Hindlimb muscle (tissue), 1 donor: ENCODE results near the gene UBXN11. TPM values are rescaled to one million over a fixed set of nuclear protein-coding genes. Genes with fewer than 3 reads are reported as not detected.
"Not testable (repeated sequence)": the region's sequence is repeated elsewhere in the genome, so short reads cannot be mapped to it uniquely, and the experiment has no call there.

Source experiments
- DNase-seq: peaks from one replicate; pipeline ENCODE4 v3.0.0-alpha.2; 2013
- polyA plus RNA-seq: library from polyadenylated mRNA; unstranded; fragments of 120-200 nt; gene quantifications from one replicate; pipeline ENCODE4 v1.2.1, GENCODE V29; 2013; ENCODE audit not compliant: insufficient read length

UBXN11 gene
- polyA plus RNA-seq, 1 donor = 8.6 TPM

- no peak for DNase-seq
These were observed 658 bp downstream of the UBXN11 start for GRCh38 chr1:26305667-26306289.

GRCh38 chr1:26302733-26303405 is 3.6 kb downstream of the UBXN11 start:
- no peak for DNase-seq

DNA sequence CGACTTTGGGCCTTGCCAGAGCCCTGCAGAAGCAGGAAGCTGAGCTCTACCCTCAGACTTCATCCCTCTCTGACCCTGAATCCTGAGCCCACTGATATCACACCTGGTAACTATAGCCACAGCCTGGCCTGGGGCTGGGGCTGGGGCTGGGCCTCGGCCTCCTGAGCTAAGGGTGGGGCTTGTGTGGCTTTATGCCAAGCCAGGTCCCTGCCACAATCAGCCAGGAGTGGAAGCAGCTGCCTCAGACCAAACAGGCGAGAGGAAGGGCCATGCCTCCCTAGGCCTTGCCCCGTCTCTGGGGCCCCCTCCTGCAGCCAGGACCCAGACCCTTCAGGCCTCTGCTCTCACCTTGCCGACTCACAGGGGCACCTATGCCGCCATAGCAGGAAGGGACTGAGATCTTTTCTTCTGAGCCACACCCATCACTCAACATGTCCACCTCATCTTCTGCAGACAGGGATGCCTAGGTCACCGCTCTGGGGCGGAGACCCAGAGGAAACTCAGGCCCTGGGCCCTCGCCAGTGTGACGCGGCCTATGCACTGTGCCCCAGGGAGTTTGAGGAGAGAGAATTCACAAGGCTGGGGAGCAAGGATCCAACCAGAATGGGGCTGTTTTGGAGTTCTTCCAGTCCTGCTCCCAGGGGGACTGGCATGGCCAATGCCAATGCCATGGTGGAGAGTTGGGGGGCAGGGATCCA is 5.7 kb downstream of the UBXN11 start:
- DNase-seq = no peak

DNA sequence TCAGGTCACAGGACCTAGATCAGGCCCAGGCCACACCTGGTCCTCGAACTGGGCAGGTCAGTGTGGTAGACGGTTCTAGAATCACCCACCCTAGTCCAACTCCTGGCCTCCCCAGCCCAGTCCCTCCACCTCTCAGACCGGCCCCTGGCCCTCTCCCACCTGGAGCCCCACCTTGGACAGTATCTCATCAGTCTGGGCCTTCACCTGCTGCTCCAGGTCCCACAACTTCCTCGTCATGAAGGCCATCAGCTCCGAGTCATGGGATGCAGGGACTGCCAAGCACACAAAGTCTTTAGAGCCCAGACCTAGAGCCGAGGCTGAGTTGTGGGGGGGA is 8.7 kb downstream of the UBXN11 start:
- no peak for DNase-seq

DNA sequence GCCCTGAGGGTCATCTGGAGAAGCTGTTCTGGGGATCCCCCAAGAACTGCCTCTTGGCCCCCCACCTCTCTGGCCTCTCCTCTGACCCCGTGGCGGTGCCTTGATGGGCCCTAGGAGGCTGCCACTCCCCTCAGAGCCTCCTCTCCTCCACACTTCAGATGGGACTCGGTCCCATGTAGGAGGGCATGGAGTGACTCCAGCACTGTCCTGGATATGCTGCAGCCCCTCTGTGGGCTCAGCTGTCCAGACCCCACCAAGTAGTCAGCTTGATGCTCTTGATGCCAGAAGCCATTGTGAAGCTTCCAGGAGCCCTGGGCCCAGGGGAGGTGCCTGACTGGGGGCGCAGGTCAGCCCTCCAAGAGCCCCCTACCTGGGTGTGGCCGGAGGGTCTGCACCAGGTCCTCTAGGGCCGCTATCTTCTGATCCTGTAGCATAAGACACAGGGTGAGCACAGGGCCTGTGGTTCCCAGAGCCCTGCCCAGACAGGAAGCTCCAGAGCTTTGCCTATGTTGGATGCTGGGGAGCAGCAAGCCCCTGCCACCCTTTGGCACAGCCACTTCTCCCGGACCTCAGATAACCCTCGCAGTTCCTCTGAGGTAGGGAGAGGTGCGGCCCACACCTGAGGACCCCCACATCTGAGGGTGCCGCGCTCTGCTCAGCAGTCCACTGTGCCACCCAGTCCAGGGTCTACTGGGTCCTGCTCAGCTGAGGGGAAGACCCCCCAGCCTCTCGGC is 9.2 kb downstream of the UBXN11 start:
- no peak for DNase-seq

GRCh38 chr1:26296340-26297056 is 9.9 kb downstream of the UBXN11 start:
- DNase-seq = no peak

GRCh38 chr1:26295194-26296138 is 11.0 kb downstream of the UBXN11 start:
- no peak for DNase-seq

DNA sequence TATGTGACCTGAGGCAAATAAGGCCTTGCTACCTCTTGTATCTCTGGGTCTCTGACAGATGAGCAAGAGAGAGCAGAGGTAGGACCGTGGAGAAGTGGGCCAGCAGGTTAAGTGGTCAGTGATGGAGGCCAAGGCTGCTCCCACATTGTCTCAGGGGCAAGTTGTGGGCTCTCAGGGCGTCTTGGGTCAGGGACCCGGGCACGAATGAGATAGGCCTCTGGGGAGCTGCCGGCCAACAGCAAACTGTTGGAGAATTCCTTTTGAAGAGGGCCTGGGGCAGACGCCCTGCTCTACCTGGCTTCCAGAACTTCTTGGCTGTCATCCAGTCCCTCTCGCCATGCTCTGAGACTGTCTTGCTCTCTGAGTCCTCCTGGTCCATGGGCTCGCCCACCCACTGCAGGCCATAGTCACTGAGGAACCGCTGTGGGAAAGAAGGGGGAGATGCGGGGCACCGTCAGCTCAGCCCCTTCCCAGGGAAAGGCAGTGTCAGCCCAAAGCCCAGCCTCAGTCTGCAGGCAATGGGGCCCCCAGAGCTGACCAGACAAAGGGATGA is 12.4 kb downstream of the UBXN11 start:
- DNase-seq = no peak

- not testable (repeated sequence) for DNase-seq
These were observed 13.7 kb downstream of the UBXN11 start for GRCh38 chr1:26292735-26293134.

DNA sequence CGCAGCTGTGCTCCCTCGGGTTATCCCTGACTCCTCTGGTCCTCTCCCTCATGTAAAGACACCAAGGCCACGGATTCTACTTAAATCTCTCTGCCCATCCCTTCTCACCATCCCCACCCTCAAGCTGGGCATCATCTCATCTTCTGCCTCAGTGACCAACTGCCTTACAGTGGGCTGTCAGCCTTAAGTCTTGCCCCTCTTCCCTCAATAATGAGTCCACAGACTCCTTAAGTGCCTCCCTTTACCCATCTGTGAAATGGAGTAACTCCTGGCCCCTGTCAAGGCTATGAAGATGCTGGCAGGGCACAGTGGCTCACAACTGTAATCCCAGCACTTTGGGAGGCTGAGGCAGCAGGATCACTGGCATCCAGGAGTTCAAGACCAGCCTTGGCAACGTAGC is 14.5 kb downstream of the UBXN11 start:
- DNase-seq = no peak

DNA sequence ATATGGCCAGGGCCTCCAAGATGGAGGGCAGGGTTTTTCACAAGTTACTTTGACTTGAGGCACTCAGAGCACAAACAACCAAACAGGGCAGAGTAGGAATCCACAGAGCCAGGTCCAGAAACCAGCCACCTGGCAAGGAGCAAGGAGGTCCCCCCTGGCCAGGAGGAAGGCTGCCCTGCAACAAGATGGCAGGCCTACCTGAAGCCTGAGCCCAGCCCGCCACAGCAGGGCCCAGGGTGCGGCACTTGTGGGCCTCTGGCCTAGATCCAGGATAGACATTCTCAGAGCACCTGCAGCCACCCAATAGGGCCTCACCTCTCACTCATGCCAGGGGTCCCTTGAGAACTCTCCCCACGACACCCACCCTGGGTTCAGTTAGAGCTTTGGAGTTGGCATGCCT is 15.0 kb downstream of the UBXN11 start:
- DNase-seq = no peak

- no peak for DNase-seq
These were observed 15.6 kb downstream of the UBXN11 start for GRCh38 chr1:26290882-26291261.

DNA sequence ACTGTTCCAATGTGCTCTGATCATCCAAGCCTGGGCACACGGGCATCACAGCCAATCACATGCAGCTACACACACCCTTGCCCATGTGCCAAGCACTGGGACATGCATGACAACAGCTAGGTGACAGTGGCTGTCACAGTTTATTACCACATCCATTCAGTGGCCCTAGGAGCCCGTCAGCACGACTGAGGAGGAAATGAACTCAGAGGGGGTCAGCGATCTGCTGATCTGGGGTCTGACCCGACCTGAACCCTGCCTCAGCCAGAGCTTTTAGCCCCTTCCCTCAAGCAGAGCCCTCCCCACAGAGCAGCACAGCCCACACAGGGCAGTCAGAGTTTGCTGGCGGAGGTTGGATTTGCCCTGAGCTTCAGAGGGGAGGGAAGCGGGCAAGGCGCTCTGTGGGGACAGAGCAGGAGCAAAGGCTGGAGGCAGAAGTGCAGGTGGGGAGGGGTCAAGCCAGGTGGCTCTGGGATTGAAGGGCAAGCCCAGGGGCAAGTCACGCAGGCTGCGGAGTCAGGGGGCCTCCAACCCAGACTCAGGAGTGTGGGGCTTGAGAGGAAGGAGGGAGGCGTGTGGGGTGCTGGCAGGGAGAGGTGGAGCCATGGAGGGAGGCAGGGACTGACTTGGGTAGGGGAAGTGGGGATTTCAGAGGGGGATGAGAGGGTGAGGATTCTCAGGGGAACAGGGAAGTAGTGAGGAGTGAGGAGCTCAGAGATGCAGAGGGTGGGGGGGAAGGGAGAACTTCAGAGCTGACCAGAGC is 16.1 kb downstream of the UBXN11 start:
- DNase-seq = no peak

GRCh38 chr1:26289158-26290059 is 17.0 kb downstream of the UBXN11 start:
- DNase-seq = no peak

- DNase-seq = no peak
These were observed 18.0 kb downstream of the UBXN11 start for GRCh38 chr1:26288311-26288941.

- no peak for DNase-seq
These were observed 18.6 kb downstream of the UBXN11 start for GRCh38 chr1:26287811-26288210.

GRCh38 chr1:26287033-26287711 is 19.3 kb downstream of the UBXN11 start:
- no peak for DNase-seq

DNA sequence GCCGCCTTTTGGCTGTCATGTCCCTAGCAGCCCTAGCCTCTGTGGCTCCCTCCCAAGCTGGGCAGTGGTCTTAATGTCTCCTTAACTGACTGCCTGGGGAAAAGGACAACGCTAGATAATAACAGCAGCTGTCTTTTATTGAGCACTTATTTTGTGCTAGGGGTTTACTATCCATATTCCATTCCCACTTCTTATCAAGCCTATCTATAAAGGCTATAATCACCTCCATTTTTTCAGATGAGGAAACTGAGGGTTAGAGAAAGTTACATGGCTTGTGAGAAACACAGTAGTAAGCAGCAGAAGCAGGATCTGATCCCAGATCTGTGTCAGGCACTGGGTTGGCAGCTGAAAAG is 20.4 kb downstream of the UBXN11 start:
- no peak for DNase-seq
